Mesenchymal stem cell (in vitro differentiated cells and primary cell): Measurements from ENCODE around the gene SLC17A5.
A peak's percentile ranks its signal among the peaks of the same experiment; 100 is the strongest.

Source experiments
- DNase-seq: peaks from one replicate; pipeline ENCODE4 v3.0.0-alpha.2; 2013
- H2AFZ ChIP-seq: one replicate; pipeline ENCODE4 v1.6.1; 2013; ENCODE audit warnings: low read depth, mild to moderate bottlenecking, control low read depth, inconsistent platforms, low read length, moderate library complexity
- H2AK5ac ChIP-seq: 2 replicates; pipeline ENCODE4 v1.6.1; 2013; ENCODE audit warnings: low read length, moderate library complexity, mild to moderate bottlenecking, inconsistent platforms; ENCODE audit not compliant: severe bottlenecking
- H2BK120ac ChIP-seq: one replicate; pipeline ENCODE4 v1.6.1; 2013; ENCODE audit warnings: low read depth, mild to moderate bottlenecking, inconsistent platforms, low read length, moderate library complexity
- H2BK12ac ChIP-seq, 2 experiments: one replicate each; pipeline ENCODE4 v1.6.1; 2013; ENCODE audit warnings: inconsistent platforms in 2 of 2, low read length in 2 of 2, mild to moderate bottlenecking in 2 of 2, moderate library complexity in 2 of 2, control low read depth in 1 of 2
- H2BK15ac ChIP-seq: one replicate; pipeline ENCODE4 v1.6.1; 2013; ENCODE audit warnings: mild to moderate bottlenecking, low read depth, inconsistent platforms; ENCODE audit not compliant: poor library complexity, severe bottlenecking
- H2BK5ac ChIP-seq: 2 replicates; pipeline ENCODE4 v1.6.1; 2013; ENCODE audit warnings: low read depth, mild to moderate bottlenecking, low read length, control low read depth, inconsistent platforms; ENCODE audit not compliant: poor library complexity, severe bottlenecking
- H3K14ac ChIP-seq, 2 experiments: one replicate each; pipeline ENCODE4 v1.6.1; 2013; ENCODE audit warnings: inconsistent platforms in 2 of 2, low read length in 2 of 2, control low read depth in 1 of 2, mild to moderate bottlenecking in 1 of 2, moderate library complexity in 1 of 2
- H3K18ac ChIP-seq, 2 experiments: one replicate each; pipeline ENCODE4 v1.6.1; 2013; ENCODE audit warnings: inconsistent platforms in 2 of 2, low read length in 2 of 2, control low read depth in 1 of 2, low read depth in 1 of 2, mild to moderate bottlenecking in 1 of 2
- H3K23ac ChIP-seq, 2 experiments: one replicate each; pipeline ENCODE4 v1.6.1; 2013; ENCODE audit warnings: inconsistent platforms in 2 of 2, low read length in 2 of 2, mild to moderate bottlenecking in 2 of 2, moderate library complexity in 2 of 2, control low read depth in 1 of 2
- H3K27ac ChIP-seq: 2 replicates; pipeline ENCODE4 v1.5.1; 2013; ENCODE audit warnings: mild to moderate bottlenecking, moderate library complexity, low read length, control low read depth, inconsistent platforms; ENCODE audit not compliant: poor library complexity, severe bottlenecking
- H3K27me3 ChIP-seq, 2 experiments: 2 replicates each; pipeline versions ENCODE4 v1.6.1 to v1.7.0; 2013; ENCODE audit warnings: low read length in 2 of 2, mild to moderate bottlenecking in 2 of 2, moderate library complexity in 2 of 2, control low read depth in 1 of 2, inconsistent platforms in 1 of 2; ENCODE audit not compliant: control insufficient read depth in 1 of 2, insufficient read depth in 1 of 2
- H3K36me3 ChIP-seq, 2 experiments: 2 replicates each; pipeline versions ENCODE4 v1.6.1 to v1.7.0; 2013; ENCODE audit warnings: low read length in 2 of 2, control low read depth in 1 of 2, inconsistent platforms in 1 of 2, low read depth in 1 of 2, mild to moderate bottlenecking in 1 of 2; ENCODE audit not compliant: insufficient read depth in 2 of 2, control insufficient read depth in 1 of 2
- H3K4ac ChIP-seq, 2 experiments: one replicate each; pipeline ENCODE4 v1.6.1; 2013; ENCODE audit warnings: inconsistent platforms in 2 of 2, low read length in 2 of 2, mild to moderate bottlenecking in 2 of 2, moderate library complexity in 2 of 2, control low read depth in 1 of 2, low read depth in 1 of 2
- H3K4me1 ChIP-seq: 2 replicates; pipeline ENCODE4 v1.6.1; 2013; ENCODE audit warnings: low read depth, low read length, control low read depth; ENCODE audit not compliant: control insufficient read depth, insufficient read depth
- H3K4me2 ChIP-seq: 2 replicates; pipeline ENCODE4 v1.6.1; 2013; ENCODE audit warnings: low read length, mild to moderate bottlenecking, inconsistent platforms; ENCODE audit not compliant: poor library complexity, severe bottlenecking
- H3K4me3 ChIP-seq, 2 experiments: 2 replicates each; pipeline versions ENCODE4 v1.5.1 to v1.7.0; 2013; ENCODE audit warnings: low read length in 2 of 2, mild to moderate bottlenecking in 2 of 2, control low read depth in 1 of 2, low read depth in 1 of 2; ENCODE audit not compliant: insufficient read depth in 1 of 2
- H3K79me1 ChIP-seq: replicated peaks from 2 replicates; pipeline ENCODE4 v1.6.1; 2013; ENCODE audit warnings: mild to moderate bottlenecking, control low read depth, low read length, inconsistent platforms; ENCODE audit not compliant: poor library complexity, severe bottlenecking
- H3K9ac ChIP-seq: 2 replicates; pipeline ENCODE4 v1.7.0; 2013; ENCODE audit warnings: mild to moderate bottlenecking, low read length, moderate library complexity
- H3K9me3 ChIP-seq: 2 replicates; pipeline ENCODE4 v1.7.0; 2013; ENCODE audit warnings: mild to moderate bottlenecking, low read length; ENCODE audit not compliant: control insufficient read depth
- H4K8ac ChIP-seq: one replicate; pipeline ENCODE4 v1.6.1; 2013; ENCODE audit warnings: inconsistent platforms, mild to moderate bottlenecking, low read length, moderate library complexity
- H4K91ac ChIP-seq: one replicate; pipeline ENCODE4 v1.6.1; 2013; ENCODE audit warnings: mild to moderate bottlenecking, low read length, inconsistent platforms
- WGBS: methylation state at CpG from one replicate; pipeline ENCODE4 v1.1.7; 2013; ENCODE audit warnings: mixed read lengths; 5-methylcytosine and 5-hydroxymethylcytosine counted together

SLC17A5 gene

DNA sequence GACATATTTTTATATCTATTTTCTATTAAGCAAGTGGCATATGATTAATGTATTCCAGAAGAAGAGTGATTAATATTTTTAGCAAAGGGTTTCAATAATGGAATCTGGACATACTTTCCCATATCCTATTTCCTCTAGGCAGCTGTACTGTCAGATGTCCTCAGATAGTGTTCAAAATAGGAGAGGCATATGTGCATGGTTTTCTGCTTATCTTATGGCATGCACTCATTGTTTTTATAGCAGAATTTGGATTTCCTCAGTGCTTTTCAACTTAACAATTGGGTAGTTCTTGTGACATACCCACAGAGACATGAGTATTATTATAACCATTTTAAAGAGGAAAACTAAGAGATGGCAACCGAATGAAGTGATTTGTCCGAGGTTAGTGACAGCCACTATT lies 12.6 kb upstream of the SLC17A5 start:
- no peaks in the 10 kb centered on the region for H3K36me3 ChIP-seq
- no peak overlapping the region for H3K9ac ChIP-seq
- H2BK120ac ChIP-seq = no peak overlapping the region
- H2AK5ac ChIP-seq = no peak overlapping the region
- H3K18ac ChIP-seq = no peak overlapping the region
- H2BK12ac ChIP-seq = no peak overlapping the region
- no peak overlapping the region for H2BK5ac ChIP-seq
- H3K14ac ChIP-seq = no peak overlapping the region
- no peak overlapping the region for H3K4me3 ChIP-seq
- H4K91ac ChIP-seq = no peak overlapping the region
- no peak overlapping the region for H4K8ac ChIP-seq
- H3K27ac ChIP-seq = no peak overlapping the region
- no peak overlapping the region for H3K23ac ChIP-seq
- no peak overlapping the region for H2AFZ ChIP-seq
- no peaks in the 10 kb centered on the region for H3K4me1 ChIP-seq
- no peak for DNase-seq
- H3K79me1 ChIP-seq = no peaks in the 10 kb centered on the region
- WGBS = no CpG with 5 or more reads among the region's 2 CpGs
- H3K4ac ChIP-seq = no peak overlapping the region
- no peak overlapping the region for H2BK15ac ChIP-seq
- no peaks in the 10 kb centered on the region for H3K27me3 ChIP-seq
- H3K4me2 ChIP-seq = no peak overlapping the region
- no peaks in the 10 kb centered on the region for H3K9me3 ChIP-seq

DNA sequence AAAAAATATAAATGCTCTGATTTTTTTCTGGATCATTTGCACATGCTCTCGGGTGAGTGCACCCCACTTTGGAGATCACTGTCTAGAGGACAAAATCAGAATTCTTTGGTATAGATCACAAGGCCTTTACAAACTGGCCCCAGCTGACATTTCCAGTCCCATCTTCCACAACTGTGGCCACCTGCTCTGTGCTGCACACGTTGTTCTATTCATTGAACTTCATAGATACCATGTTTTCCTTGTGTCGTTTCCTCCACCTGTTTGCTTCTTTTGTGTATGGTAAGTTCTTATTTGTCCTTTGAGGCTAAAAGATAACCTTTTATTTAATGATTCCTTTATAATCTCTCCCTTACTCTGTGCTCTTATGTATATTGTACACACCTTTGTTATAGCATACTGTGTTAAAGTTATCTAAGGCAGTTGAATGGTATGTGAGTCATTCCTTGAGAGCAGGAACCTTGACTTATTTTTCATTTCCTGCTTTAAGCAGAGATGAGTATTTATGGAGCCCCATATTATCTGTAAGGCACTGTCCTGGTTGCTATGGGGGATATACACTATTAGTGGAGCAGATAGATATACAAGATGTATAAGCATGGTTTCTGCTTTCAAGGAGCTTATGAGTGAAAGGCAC lies 12.0 kb upstream of the SLC17A5 start:
- H3K18ac ChIP-seq = no peak overlapping the region
- no peak overlapping the region for H3K9ac ChIP-seq
- no peak overlapping the region for H3K4ac ChIP-seq
- H2AK5ac ChIP-seq = no peak overlapping the region
- H4K8ac ChIP-seq = no peak overlapping the region
- no peak overlapping the region for H2BK15ac ChIP-seq
- no peak overlapping the region for H3K27ac ChIP-seq
- no peak overlapping the region for H2BK12ac ChIP-seq
- H3K79me1 ChIP-seq = no peaks in the 10 kb centered on the region
- 96% methylated on average over 1 of the region's 3 CpGs for WGBS
- no peaks in the 10 kb centered on the region for H3K4me1 ChIP-seq
- H3K36me3 ChIP-seq = no peaks in the 10 kb centered on the region
- H4K91ac ChIP-seq = no peak overlapping the region
- DNase-seq = peak; percentile 18
- H3K27me3 ChIP-seq = no peaks in the 10 kb centered on the region
- no peak overlapping the region for H2AFZ ChIP-seq
- H3K4me3 ChIP-seq = no peak overlapping the region
- no peak overlapping the region for H3K4me2 ChIP-seq
- H3K14ac ChIP-seq = no peak overlapping the region
- no peaks in the 10 kb centered on the region for H3K9me3 ChIP-seq
- no peak overlapping the region for H3K23ac ChIP-seq
- no peak overlapping the region for H2BK120ac ChIP-seq
- H2BK5ac ChIP-seq = no peak overlapping the region

DNA sequence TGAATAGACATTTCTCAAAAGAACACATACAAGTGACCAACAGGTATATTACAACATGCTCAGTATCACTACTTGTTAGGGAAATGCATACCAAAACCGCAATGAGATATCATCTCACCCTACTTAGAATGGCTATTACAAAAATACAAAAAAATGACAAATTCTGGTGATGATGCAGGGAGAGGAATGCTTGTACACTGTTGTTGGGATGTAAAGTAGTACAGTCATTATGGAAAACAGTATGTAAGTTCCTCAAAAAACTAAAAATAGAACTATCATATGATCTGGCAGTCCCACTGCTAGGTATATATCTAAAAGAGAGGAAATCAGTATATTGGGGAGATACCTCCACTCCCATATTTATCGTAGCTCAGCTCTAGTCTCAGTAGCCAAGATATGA lies 10.9 kb upstream of the SLC17A5 start:
- no peak overlapping the region for H2AFZ ChIP-seq
- H2BK120ac ChIP-seq = no peak overlapping the region
- no peak overlapping the region for H3K4me2 ChIP-seq
- no peaks in the 10 kb centered on the region for H3K36me3 ChIP-seq
- no peak overlapping the region for H3K14ac ChIP-seq
- no peak overlapping the region for H3K18ac ChIP-seq
- no peak overlapping the region for H2BK12ac ChIP-seq
- H4K91ac ChIP-seq = no peak overlapping the region
- H3K9ac ChIP-seq = no peak overlapping the region
- no peak overlapping the region for H2BK15ac ChIP-seq
- H3K9me3 ChIP-seq = no peaks in the 10 kb centered on the region
- DNase-seq = no peak
- no peak overlapping the region for H4K8ac ChIP-seq
- H3K4me3 ChIP-seq = no peak overlapping the region
- 100% methylated on average over 1 of the region's 2 CpGs for WGBS
- H2BK5ac ChIP-seq = no peak overlapping the region
- no peaks in the 10 kb centered on the region for H3K27me3 ChIP-seq
- H3K4ac ChIP-seq = no peak overlapping the region
- H3K79me1 ChIP-seq = no peaks in the 10 kb centered on the region
- no peak overlapping the region for H3K27ac ChIP-seq
- no peak overlapping the region for H3K23ac ChIP-seq
- H2AK5ac ChIP-seq = no peak overlapping the region
- no peaks in the 10 kb centered on the region for H3K4me1 ChIP-seq

DNA sequence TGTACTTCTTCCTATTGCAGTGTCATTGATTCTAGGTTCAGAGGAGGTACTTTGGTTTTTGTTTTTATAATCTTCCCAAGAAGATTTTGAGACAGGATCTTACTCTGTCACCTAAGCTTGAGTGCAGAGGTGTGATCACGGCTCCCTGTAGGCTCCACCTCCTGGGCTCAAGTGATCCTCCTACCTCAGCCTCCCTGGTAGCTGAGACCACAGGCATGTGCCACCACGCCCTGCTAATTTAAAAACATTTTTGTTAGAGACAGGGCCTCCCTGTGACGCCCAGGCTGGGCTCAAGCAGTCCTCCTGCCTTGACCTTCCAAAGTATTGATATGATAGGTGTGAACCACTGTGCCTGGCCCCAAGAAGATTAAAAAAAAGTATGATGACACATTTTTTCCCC lies 3.4 kb upstream of the SLC17A5 start:
- no peak overlapping the region for H3K14ac ChIP-seq

More for the DNA sequence above, 3.4 kb upstream of the SLC17A5 start:
- H3K27me3 ChIP-seq = no peaks in the 10 kb centered on the region
- H3K27ac ChIP-seq = no peak overlapping the region
- WGBS = 93% methylated on average over 3 of the region's 3 CpGs
- no peaks in the 10 kb centered on the region for H3K4me1 ChIP-seq
- H3K79me1 ChIP-seq = peaks cover 4% of the 10 kb centered on the region
- H4K8ac ChIP-seq = no peak overlapping the region
- H3K4ac ChIP-seq = no peak overlapping the region
- no peak for DNase-seq
- H2BK12ac ChIP-seq = no peak overlapping the region
- no peak overlapping the region for H3K4me3 ChIP-seq
- H3K4me2 ChIP-seq = no peak overlapping the region
- no peak overlapping the region for H2AK5ac ChIP-seq
- peaks cover 0 to 7% of the 10 kb centered on the region in 2 experiments for H3K36me3 ChIP-seq
- no peak overlapping the region for H2BK120ac ChIP-seq
- no peak overlapping the region for H3K9ac ChIP-seq
- no peak overlapping the region for H3K18ac ChIP-seq
- no peak overlapping the region for H2BK15ac ChIP-seq
- no peaks in the 10 kb centered on the region for H3K9me3 ChIP-seq
- H2BK5ac ChIP-seq = no peak overlapping the region
- no peak overlapping the region for H2AFZ ChIP-seq
- H3K23ac ChIP-seq = no peak overlapping the region
- no peak overlapping the region for H4K91ac ChIP-seq
